Testis (tissue), 3 donors: ENCODE data around the gene PRKCA. TPM values are rescaled to one million over a fixed set of nuclear protein-coding genes. Genes with fewer than 3 reads are reported as not detected.

Experiments used
- DNase-seq: peaks from one replicate; pipeline ENCODE4 v3.0.0-alpha.2; 2019
- H3K27ac ChIP-seq, 2 donors: fragments of 200-600 bp; sonication (generic); one replicate each; pipeline ENCODE4 v1.5.1; 2019
- H3K27me3 ChIP-seq: fragments of 200-600 bp; sonication (generic); one replicate; pipeline ENCODE4 v1.5.1; 2019
- H3K36me3 ChIP-seq: fragments of 200-600 bp; sonication (generic); one replicate; pipeline ENCODE4 v1.5.1; 2017; ENCODE audit warnings: low read depth; ENCODE audit errors: missing control alignments
- H3K4me1 ChIP-seq: fragments of 200-600 bp; sonication (generic); one replicate; pipeline ENCODE4 v1.5.1; 2019
- H3K4me3 ChIP-seq, 2 donors: fragments of 200-600 bp; sonication (generic); one replicate each; pipeline ENCODE4 v1.5.1; 2017 to 2019
- H3K9me3 ChIP-seq: fragments of 200-600 bp; sonication (generic); one replicate; pipeline ENCODE4 v1.5.1; 2017
- POLR2A ChIP-seq: fragments of 450-650 bp; IDR thresholded peaks from one replicate; pipeline ENCODE4 v1.6.1; 2017; ENCODE audit warnings: antibody characterized with exemption, mild to moderate bottlenecking, moderate library complexity
- WGBS, 2 donors: methylation state at CpG; one replicate each; pipeline ENCODE4 v1.1.5; 2018; 5-methylcytosine and 5-hydroxymethylcytosine counted together
- intact Hi-C: fragments of 100-400 bp; cut with DNase I; formaldehyde crosslinking; loops from one replicate; pipeline ENCODE4 v1.15.1; 2023; ENCODE audit warnings: low total_unique reads
- polyA plus RNA-seq: library from polyadenylated mRNA; stranded (reverse); fragments of 350-450 nt; fragmentation: Illumina TruSeq; extraction: RNeasy Lipid Tissue Mini Kit (QIAGEN cat#74804); gene quantifications from one replicate; pipeline ENCODE4 v1.2.3, GENCODE V29; 2014; ENCODE audit warnings: low read depth, low replicate concordance; ENCODE audit not compliant: insufficient read depth
- total RNA-seq, 2 donors: library from RNA; depleted of rRNA; stranded (reverse); fragments of >200 nt; gene quantifications; one replicate each; pipeline ENCODE4 v1.2.3, GENCODE V29; 2016
- TF ChIP-seq, protein P1 (sequence below), 3 experiments: fragments of 450-650 bp in 2 of 3; fragments of 200-600 bp in 1 of 3; sonication (generic) in 1 of 3; IDR thresholded peaks; one replicate each; pipeline ENCODE4 v1.5.1; 2016 to 2019; ENCODE audit warnings: antibody characterized with exemption in 3 of 3, mild to moderate bottlenecking in 2 of 3, moderate library complexity in 1 of 3

PRKCA gene
- total and polyA plus RNA-seq, 3 donors from 2014 or later: 6.8 to 22.9 (median 15.4) TPM

DNA sequence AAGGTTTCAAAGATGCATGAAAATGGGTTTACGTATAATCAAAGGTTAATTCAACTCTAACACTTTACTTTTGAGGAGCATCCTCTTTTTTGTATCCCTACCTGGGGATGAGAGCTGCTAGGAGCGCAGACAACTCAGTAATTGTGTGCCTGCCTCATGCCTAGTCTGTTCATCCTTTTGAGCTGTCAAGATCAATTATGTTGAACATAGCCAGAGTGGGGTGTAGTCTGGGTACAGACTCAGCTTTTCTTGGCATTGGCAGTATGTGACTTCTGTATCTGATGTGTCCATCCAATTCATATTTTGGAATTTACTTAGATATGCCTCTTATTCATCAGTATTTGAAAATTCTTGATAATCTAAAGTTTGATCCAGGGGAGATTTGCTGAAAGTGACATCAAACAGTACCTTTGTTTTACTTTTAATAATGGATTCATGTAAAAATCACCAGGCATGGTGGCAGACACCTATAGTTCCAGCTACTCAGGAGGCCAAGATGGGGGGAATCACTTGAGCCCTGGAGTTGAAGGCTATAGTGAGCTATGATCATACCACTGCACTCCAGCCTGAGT is 24.1 kb downstream of the PRKCA start:
- Histone ChIP-seq H3K27me3 (no peaks in the 10 kb centered on the region), H3K27ac (no peak overlapping the region), H3K4me3 (no peak overlapping the region), H3K9me3 (no peaks in the 10 kb centered on the region), H3K36me3 (no peaks in the 10 kb centered on the region), H3K4me1 (peaks cover 3% of the 10 kb centered on the region)
- TF ChIP-seq POLR2A: no peak
- TF ChIP-seq, protein P1, sequence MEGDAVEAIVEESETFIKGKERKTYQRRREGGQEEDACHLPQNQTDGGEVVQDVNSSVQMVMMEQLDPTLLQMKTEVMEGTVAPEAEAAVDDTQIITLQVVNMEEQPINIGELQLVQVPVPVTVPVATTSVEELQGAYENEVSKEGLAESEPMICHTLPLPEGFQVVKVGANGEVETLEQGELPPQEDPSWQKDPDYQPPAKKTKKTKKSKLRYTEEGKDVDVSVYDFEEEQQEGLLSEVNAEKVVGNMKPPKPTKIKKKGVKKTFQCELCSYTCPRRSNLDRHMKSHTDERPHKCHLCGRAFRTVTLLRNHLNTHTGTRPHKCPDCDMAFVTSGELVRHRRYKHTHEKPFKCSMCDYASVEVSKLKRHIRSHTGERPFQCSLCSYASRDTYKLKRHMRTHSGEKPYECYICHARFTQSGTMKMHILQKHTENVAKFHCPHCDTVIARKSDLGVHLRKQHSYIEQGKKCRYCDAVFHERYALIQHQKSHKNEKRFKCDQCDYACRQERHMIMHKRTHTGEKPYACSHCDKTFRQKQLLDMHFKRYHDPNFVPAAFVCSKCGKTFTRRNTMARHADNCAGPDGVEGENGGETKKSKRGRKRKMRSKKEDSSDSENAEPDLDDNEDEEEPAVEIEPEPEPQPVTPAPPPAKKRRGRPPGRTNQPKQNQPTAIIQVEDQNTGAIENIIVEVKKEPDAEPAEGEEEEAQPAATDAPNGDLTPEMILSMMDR (IDR thresholded peaks at IDR 0.05): no peak
- DNase-seq: no peak
- WGBS, 2 donors: 92 to 95% methylated on average over 2 of the region's 2 CpGs
- intact Hi-C loops: no loop called here

DNA sequence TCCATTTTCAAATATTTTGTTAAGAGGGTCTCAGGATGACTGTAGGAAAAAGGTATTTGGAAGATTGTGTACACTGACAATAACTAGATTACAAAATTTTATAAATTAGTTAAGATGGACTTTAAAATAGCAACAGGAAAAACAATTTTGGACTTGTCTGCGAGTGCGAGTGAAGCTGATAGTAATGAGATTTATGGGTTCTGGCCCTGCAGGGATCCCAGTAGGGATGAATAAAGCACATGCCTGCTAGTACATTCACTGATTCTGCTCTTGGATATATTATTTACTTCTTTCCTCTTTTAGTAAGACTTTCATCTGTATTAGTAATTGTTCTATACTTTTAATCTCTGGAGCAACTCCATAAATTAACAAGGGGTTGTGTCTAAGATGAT is 28.2 kb downstream of the PRKCA start:
- no peak for TF ChIP-seq POLR2A
- TF ChIP-seq, protein P1 (IDR thresholded peaks at IDR 0.05): no peak
- 52 to 61% methylated on average over 2 of the region's 2 CpGs for whole genome bisulfite sequencing, 2 donors
- no peak overlapping the region for H3K4me3 ChIP-seq
- no peaks in the 10 kb centered on the region for H3K9me3 ChIP-seq
- peaks cover 3% of the 10 kb centered on the region for H3K4me1 ChIP-seq
- DNase-seq: no peak
- H3K27me3 ChIP-seq: no peaks in the 10 kb centered on the region
- H3K36me3 ChIP-seq: no peaks in the 10 kb centered on the region
- intact Hi-C loops: no loop called here
- no peak overlapping the region for H3K27ac ChIP-seq

DNA sequence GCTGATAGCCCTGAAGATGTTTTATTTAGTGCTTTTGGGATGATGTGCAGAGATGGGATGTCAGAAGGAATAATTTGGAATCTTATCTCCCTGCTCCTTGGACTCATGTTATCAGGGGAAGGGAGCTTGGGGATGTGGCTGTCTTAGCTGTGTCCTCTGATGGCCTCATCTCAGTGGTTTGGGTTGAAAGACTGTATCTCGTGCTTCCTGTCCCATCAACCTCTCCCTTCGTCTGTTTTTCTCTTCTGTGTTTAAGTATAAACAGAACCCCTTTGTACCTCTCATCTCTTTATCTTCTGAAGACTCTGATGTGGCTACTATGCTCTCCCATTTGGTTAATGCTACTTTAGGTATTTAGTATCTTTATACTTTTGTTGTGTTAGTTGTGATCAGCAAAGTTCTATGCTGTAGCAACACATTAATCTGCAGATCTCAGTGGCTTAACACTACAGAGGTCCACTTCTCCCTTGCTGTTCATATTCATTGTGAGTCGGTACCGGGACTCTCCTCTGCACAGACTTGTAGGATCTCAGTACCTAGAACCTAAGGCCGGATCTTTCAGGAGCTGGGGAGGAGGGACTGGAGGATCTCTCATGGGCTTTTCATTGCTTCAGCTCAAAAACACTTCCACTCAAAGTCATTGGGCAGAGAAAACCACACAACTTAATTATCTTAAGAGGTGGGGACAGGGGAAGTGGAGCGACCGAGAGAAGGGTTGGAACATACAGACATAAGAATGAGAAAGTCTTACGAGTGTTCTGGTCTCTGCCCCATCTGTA is 28.8 kb downstream of the PRKCA start:
- Histone ChIP-seq H3K4me1 (peaks cover 3% of the 10 kb centered on the region), H3K4me3 (no peak overlapping the region), H3K9me3 (no peaks in the 10 kb centered on the region), H3K27me3 (no peaks in the 10 kb centered on the region), H3K36me3 (no peaks in the 10 kb centered on the region), H3K27ac (no peak overlapping the region)
- DNase-seq: no peak
- intact Hi-C loops: no loop called here
- 70 to 76% methylated on average over 8 of the region's 8 CpGs for WGBS, 2 donors
- no peak for TF ChIP-seq POLR2A
- TF ChIP-seq, protein P1 (IDR thresholded peaks at IDR 0.05): no peak

DNA sequence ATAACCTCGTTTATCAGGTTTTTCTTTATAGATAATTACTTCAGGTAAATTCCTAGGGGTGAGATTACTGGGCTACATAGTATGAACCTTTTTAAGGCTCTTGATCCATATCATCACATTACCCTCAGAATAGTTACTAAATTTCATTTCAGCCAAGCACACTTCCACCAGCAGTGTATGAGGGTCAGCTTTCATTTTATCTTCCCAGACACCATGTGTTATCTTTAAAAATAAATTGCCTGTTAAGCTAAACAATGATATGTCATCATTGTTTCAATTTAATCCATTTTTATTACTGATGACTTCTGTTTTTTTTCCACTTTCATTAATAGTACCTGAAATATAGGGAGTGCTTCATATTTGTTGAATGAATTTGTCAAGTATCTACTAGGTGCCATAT is 33.4 kb downstream of the PRKCA start:
- Histone ChIP-seq H3K27ac (no peak overlapping the region), H3K36me3 (no peaks in the 10 kb centered on the region), H3K4me3 (no peak overlapping the region), H3K9me3 (no peaks in the 10 kb centered on the region), H3K27me3 (no peaks in the 10 kb centered on the region), H3K4me1 (peaks cover 26% of the 10 kb centered on the region)
- intact Hi-C loops: no loop called here
- 77 to 79% methylated on average over 1 of the region's 1 CpG for WGBS, 2 donors
- DNase-seq: no peak
- TF ChIP-seq, protein P1 (IDR thresholded peaks at IDR 0.05): no peak
- TF ChIP-seq POLR2A: no peak
